Measurements from ENCODE around the gene SCARF1.

DNA sequence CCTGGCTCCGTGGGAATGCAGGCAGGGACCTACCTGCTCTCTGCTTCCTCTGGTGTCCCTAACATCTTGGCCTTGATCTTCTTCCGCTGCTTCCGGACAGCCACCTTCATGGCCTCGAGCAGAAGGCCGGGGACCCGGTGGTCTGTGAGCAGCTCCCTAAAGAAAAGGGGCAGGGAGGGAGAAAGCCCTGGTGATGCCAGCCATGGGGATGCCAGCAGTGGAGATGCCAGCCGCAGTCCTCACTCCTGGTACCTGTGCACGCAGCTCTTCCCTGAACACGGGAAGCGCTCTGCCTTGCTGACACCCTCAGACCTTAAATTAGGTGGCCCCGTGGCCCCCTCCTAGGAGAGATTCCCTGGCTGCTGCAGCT lies 2.3 kb upstream of the SCARF1 start:
- no peak for TF ChIP-seq POLR2A (IDR thresholded peaks at IDR 0.05; ENCODE audit: low read length)
- no peak for TF ChIP-seq GATA1 (IDR thresholded peaks at IDR 0.05; ENCODE audit: low read depth, low read length)
